H9 (cell line): ENCODE results near the gene CERS4. TPM values are rescaled to one million over a fixed set of nuclear protein-coding genes. Genes with fewer than 3 reads are reported as not detected.

Experiments used
- DNase-seq: peaks from one replicate; pipeline ENCODE4 v3.0.0-alpha.2; 2017
- H2AFZ ChIP-seq: one replicate; pipeline ENCODE4 v1.6.1; 2013; ENCODE audit warnings: mild to moderate bottlenecking, low read length, control low read depth, moderate library complexity
- H2AK5ac ChIP-seq: 2 replicates; pipeline ENCODE4 v1.6.1; 2013; ENCODE audit warnings: low read length, control low read depth, mixed read lengths; ENCODE audit not compliant: insufficient read length
- H2BK120ac ChIP-seq: one replicate; pipeline ENCODE4 v1.6.1; 2013; ENCODE audit warnings: low read depth, mild to moderate bottlenecking, low read length, control low read depth, inconsistent platforms; ENCODE audit not compliant: poor library complexity, severe bottlenecking
- H2BK12ac ChIP-seq: 2 replicates; pipeline ENCODE4 v1.6.1; 2013; ENCODE audit warnings: low read length, control low read depth, mixed read lengths, low read depth; ENCODE audit not compliant: insufficient read length
- H2BK15ac ChIP-seq: 2 replicates; pipeline ENCODE4 v1.6.1; 2013; ENCODE audit warnings: low read depth, low read length, control low read depth
- H2BK20ac ChIP-seq: one replicate; pipeline ENCODE4 v1.6.1; 2013; ENCODE audit warnings: low read depth, mild to moderate bottlenecking, low read length, control low read depth, inconsistent platforms; ENCODE audit not compliant: poor library complexity, severe bottlenecking
- H2BK5ac ChIP-seq: 2 replicates; pipeline ENCODE4 v1.6.1; 2013; ENCODE audit warnings: low read length, control low read depth, mixed read lengths; ENCODE audit not compliant: insufficient read length
- H3K14ac ChIP-seq: 2 replicates; pipeline ENCODE4 v1.6.1; 2013; ENCODE audit warnings: low read length, control low read depth; ENCODE audit not compliant: insufficient read depth
- H3K18ac ChIP-seq: 2 replicates; pipeline ENCODE4 v1.6.1; 2013; ENCODE audit warnings: low read depth, mild to moderate bottlenecking, mixed read lengths, low read length, control low read depth; ENCODE audit not compliant: insufficient read length
- H3K23ac ChIP-seq: 2 replicates; pipeline ENCODE4 v1.6.1; 2013; ENCODE audit warnings: low read length, control low read depth, mixed read lengths, low read depth; ENCODE audit not compliant: insufficient read length
- H3K23me2 ChIP-seq: 2 replicates; pipeline ENCODE4 v1.6.1; 2013; ENCODE audit warnings: low read depth, mild to moderate bottlenecking, mixed read lengths, low read length, control low read depth; ENCODE audit not compliant: insufficient read length, poor library complexity, severe bottlenecking
- H3K27ac ChIP-seq: 2 replicates; pipeline ENCODE4 v1.5.1; 2013; ENCODE audit warnings: low read length, control low read depth, mixed read lengths, low read depth; ENCODE audit not compliant: insufficient read length
- H3K27me3 ChIP-seq: 2 replicates; pipeline ENCODE4 v1.6.1; 2013; ENCODE audit warnings: low read length, control low read depth, inconsistent platforms; ENCODE audit not compliant: insufficient read depth
- H3K4ac ChIP-seq: 2 replicates; pipeline ENCODE4 v1.6.1; 2013; ENCODE audit warnings: low read depth, mild to moderate bottlenecking, control low read depth, inconsistent platforms, low read length, moderate library complexity
- H3K4me1 ChIP-seq: 2 replicates; pipeline ENCODE4 v1.6.1; 2013; ENCODE audit warnings: low read length, control low read depth, inconsistent platforms; ENCODE audit not compliant: insufficient read depth
- H3K4me2 ChIP-seq: 2 replicates; pipeline ENCODE4 v1.6.1; 2013; ENCODE audit warnings: low read length, control low read depth, mixed read lengths; ENCODE audit not compliant: insufficient read length, insufficient read depth
- H3K56ac ChIP-seq: 2 replicates; pipeline ENCODE4 v1.6.1; 2013; ENCODE audit warnings: low read depth, mild to moderate bottlenecking, mixed read lengths, low read length, control low read depth; ENCODE audit not compliant: insufficient read length
- H3K79me1 ChIP-seq: 2 replicates; pipeline ENCODE4 v1.6.1; 2013; ENCODE audit warnings: low read depth, mild to moderate bottlenecking, moderate library complexity, low read length, control low read depth, inconsistent platforms; ENCODE audit not compliant: insufficient read depth, poor library complexity, severe bottlenecking
- H3K79me2 ChIP-seq: 2 replicates; pipeline ENCODE4 v1.6.1; 2013; ENCODE audit warnings: low read length, control low read depth, inconsistent platforms; ENCODE audit not compliant: insufficient read depth
- H3K9ac ChIP-seq: 2 replicates; pipeline ENCODE4 v1.6.1; 2013; ENCODE audit warnings: low read length, control low read depth, mixed read lengths; ENCODE audit not compliant: insufficient read length; ENCODE audit errors: extremely low read depth
- H3K9me3 ChIP-seq: one replicate; pipeline ENCODE4 v1.6.1; 2013; ENCODE audit warnings: low read depth, low read length, inconsistent platforms; ENCODE audit not compliant: control insufficient read depth
- H3T11ph ChIP-seq: one replicate; pipeline ENCODE4 v1.6.1; 2013; ENCODE audit warnings: mild to moderate bottlenecking, low read length, control low read depth, inconsistent platforms
- H4K20me1 ChIP-seq: one replicate; pipeline ENCODE4 v1.6.1; 2013; ENCODE audit not compliant: control insufficient read depth, insufficient read length, insufficient read depth
- H4K5ac ChIP-seq: 2 replicates; pipeline ENCODE4 v1.6.1; 2013; ENCODE audit warnings: low read depth, mild to moderate bottlenecking, mixed read lengths, low read length, control low read depth; ENCODE audit not compliant: insufficient read length
- H4K8ac ChIP-seq: replicated peaks from 2 replicates; pipeline ENCODE4 v1.6.1; 2013; ENCODE audit warnings: low read length, control low read depth, mixed read lengths, low read depth; ENCODE audit not compliant: insufficient read length
- H4K91ac ChIP-seq: 2 replicates; pipeline ENCODE4 v1.6.1; 2013; ENCODE audit warnings: low read depth, mild to moderate bottlenecking, moderate library complexity, mixed read lengths, low read length, control low read depth; ENCODE audit not compliant: insufficient read length
- H3K27ac Mint-ChIP-seq, 3 experiments: 2 replicates in 2 of 3; 3 replicates in 1 of 3; pipeline ENCODE4 v1.8.0; 2020 to 2021; ENCODE audit warnings: mixed read lengths in 3 of 3, mild to moderate bottlenecking in 1 of 3, moderate library complexity in 1 of 3
- H3K27me3 Mint-ChIP-seq: 2 replicates; pipeline ENCODE4 v1.8.0; 2021; ENCODE audit warnings: low read depth, mild to moderate bottlenecking, moderate library complexity, mixed read lengths
- H3K36me3 Mint-ChIP-seq, 3 experiments: 2 replicates in 2 of 3; 3 replicates in 1 of 3; pipeline ENCODE4 v1.8.0; 2020 to 2021; ENCODE audit warnings: low read depth in 3 of 3, mixed read lengths in 3 of 3; ENCODE audit not compliant: insufficient read depth in 1 of 3
- H3K4me1 Mint-ChIP-seq, 2 experiments: 2 replicates each; pipeline ENCODE4 v1.8.0; 2020; ENCODE audit warnings: mixed read lengths in 2 of 2
- H3K4me3 Mint-ChIP-seq, 2 experiments: 2 replicates in 1 of 2; 3 replicates in 1 of 2; pipeline ENCODE4 v1.8.0; 2020 to 2021; ENCODE audit warnings: mild to moderate bottlenecking in 2 of 2, mixed read lengths in 2 of 2, moderate library complexity in 1 of 2
- H3K9me3 Mint-ChIP-seq, 2 experiments: 2 replicates in 1 of 2; 3 replicates in 1 of 2; pipeline ENCODE4 v1.8.0; 2020; ENCODE audit warnings: mild to moderate bottlenecking in 2 of 2, mixed read lengths in 2 of 2, moderate library complexity in 1 of 2
- WGBS: extraction: QIAGEN DNeasy Blood & Tissue Kit; methylation state at CpG from one replicate; pipeline ENCODE4 v1.1.7; 2013; ENCODE audit warnings: missing lambda C conversion rate, low lambda C conversion rate, mixed read lengths; ENCODE audit not compliant: insufficient read length; ENCODE audit errors: extremely low coverage; 5-methylcytosine and 5-hydroxymethylcytosine counted together
- total RNA-seq: library from RNA; stranded (reverse); gene quantifications from 2 replicates; pipeline ENCODE4 v1.2.1, GENCODE V29; 2021
- TF ChIP-seq, protein P1 (sequence below): fragments of 200-600 bp; sonication (generic); conservative IDR thresholded peaks from 3 replicates; pipeline ENCODE4 v1.8.0; 2021; ENCODE audit warnings: antibody characterized with exemption, mild to moderate bottlenecking

CERS4 gene
- total RNA-seq, 1 experiment from 2014 or later: 62.6 TPM

DNA sequence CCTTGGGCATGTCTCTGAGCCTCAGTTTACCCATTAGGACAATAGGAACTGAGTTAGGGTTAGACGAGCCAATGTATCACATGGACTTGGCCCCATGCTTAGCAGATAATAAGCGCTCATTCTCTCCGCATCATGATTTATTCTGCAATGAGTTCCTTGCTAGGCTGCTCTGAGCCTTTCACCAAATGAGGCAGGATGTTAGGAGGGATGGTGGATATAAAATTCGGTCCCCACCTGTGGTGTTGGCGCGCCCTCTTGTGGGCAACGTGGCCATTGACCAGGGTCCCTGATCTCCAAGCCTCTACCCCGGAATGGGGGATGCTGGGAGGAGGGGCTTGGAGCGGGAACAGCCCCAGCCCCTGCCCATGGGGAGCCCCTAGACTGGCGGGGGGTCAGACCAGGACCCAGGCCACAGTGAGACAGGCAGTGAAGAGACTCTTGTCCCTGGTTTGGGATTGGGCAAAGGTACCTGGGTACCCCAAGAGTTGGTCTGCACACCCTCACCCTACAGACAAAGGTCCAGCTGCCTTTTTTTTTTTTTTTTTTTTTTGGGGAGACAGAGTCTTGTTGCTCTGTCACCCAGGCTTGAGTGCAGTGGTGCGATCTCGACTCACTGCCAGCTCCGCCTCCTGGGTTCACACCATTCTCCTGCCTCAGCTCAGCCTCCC, 43.9 kb downstream of the CERS4 start:
- Mint-ChIP-seq H3K4me3 (peak overlapping the region in 1 of 2 experiments; percentile 64; a peak in 2 of 5 replicates), H3K27ac (peak overlapping the region in 1 of 3 experiments; percentile 60; a peak in 2 of 7 replicates), H3K27me3 (no peaks in the 10 kb centered on the region), H3K36me3 (peaks cover 20 to 35% (median 31%) of the 10 kb centered on the region in 3 experiments; a peak in 6 of 7 replicates), H3K4me1 (peaks cover 0 to 12% of the 10 kb centered on the region in 2 experiments; a peak in 2 of 4 replicates), H3K9me3 (peaks cover 0 to 2% of the 10 kb centered on the region in 2 experiments; a peak in 1 of 5 replicates)
- no peak overlapping the region for H3K56ac ChIP-seq
- peaks cover 3% of the 10 kb centered on the region; the same call in 1 of the 2 replicates for H3K79me2 ChIP-seq
- no peaks in the 10 kb centered on the region for H3K27me3 ChIP-seq
- no peak overlapping the region for H2BK12ac ChIP-seq
- DNase-seq: peak; percentile 88
- no peaks in the 10 kb centered on the region for H3K9me3 ChIP-seq
- no peak overlapping the region for H2AFZ ChIP-seq
- H3K23me2 ChIP-seq: no peaks in the 10 kb centered on the region
- no peak overlapping the region for H3K18ac ChIP-seq
- H3K4me2 ChIP-seq: no peak overlapping the region
- no peak overlapping the region for H2BK5ac ChIP-seq
- H4K8ac ChIP-seq: no peak overlapping the region
- H3K79me1 ChIP-seq: no peaks in the 10 kb centered on the region
- H4K20me1 ChIP-seq: no peaks in the 10 kb centered on the region
- WGBS: no CpG with 5 or more reads among the region's 13 CpGs
- H2AK5ac ChIP-seq: no peak overlapping the region
- H4K91ac ChIP-seq: no peak overlapping the region
- H2BK120ac ChIP-seq: no peak overlapping the region
- no peak overlapping the region for H3K4ac ChIP-seq
- no peak overlapping the region for H2BK15ac ChIP-seq
- TF ChIP-seq, protein P1, sequence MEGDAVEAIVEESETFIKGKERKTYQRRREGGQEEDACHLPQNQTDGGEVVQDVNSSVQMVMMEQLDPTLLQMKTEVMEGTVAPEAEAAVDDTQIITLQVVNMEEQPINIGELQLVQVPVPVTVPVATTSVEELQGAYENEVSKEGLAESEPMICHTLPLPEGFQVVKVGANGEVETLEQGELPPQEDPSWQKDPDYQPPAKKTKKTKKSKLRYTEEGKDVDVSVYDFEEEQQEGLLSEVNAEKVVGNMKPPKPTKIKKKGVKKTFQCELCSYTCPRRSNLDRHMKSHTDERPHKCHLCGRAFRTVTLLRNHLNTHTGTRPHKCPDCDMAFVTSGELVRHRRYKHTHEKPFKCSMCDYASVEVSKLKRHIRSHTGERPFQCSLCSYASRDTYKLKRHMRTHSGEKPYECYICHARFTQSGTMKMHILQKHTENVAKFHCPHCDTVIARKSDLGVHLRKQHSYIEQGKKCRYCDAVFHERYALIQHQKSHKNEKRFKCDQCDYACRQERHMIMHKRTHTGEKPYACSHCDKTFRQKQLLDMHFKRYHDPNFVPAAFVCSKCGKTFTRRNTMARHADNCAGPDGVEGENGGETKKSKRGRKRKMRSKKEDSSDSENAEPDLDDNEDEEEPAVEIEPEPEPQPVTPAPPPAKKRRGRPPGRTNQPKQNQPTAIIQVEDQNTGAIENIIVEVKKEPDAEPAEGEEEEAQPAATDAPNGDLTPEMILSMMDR: peak; percentile 99
- H3K9ac ChIP-seq: no peak overlapping the region
- H3K27ac ChIP-seq: no peak overlapping the region
- H4K5ac ChIP-seq: no peak overlapping the region
- H2BK20ac ChIP-seq: no peak overlapping the region
- H3K23ac ChIP-seq: no peak overlapping the region
- H3T11ph ChIP-seq: no peak overlapping the region
- H3K4me1 ChIP-seq: no peaks in the 10 kb centered on the region
- H3K14ac ChIP-seq: no peak overlapping the region
